A549 treated with GW870086 at 1 μM for 4 hours (cell line): ENCODE data around the gene USP17L22. TPM values are rescaled to one million over a fixed set of nuclear protein-coding genes. Genes with fewer than 3 reads are reported as not detected.

Experiments
- total RNA-seq: library from RNA; stranded (reverse); fragments of 200-300 nt; extraction: Qiagen RNA extraction; gene quantifications from 5 replicates; pipeline ENCODE4 v1.2.3, GENCODE V29; 2022; ENCODE audit warnings: low read depth

USP17L22 gene
- not detected in 5 replicates for total RNA-seq

GRCh38 chr4:9267319-9267718, at the start of gene USP17L22:
TSS of gene USP17L22 (plus strand) at chr4:9267619. CDS start at chr4:9267619, 0 bp downstream.

GRCh38 chr4:9219852-9220251, 47.6 kb upstream of the USP17L22 start, which contains the start of gene USP17L12:
TSS of gene USP17L12 (plus strand) at chr4:9220152. CDS start at chr4:9220152, 0 bp downstream.

GRCh38 chr4:9224596-9224995, 42.8 kb upstream of the USP17L22 start, which contains the start of gene USP17L13:
TSS of gene USP17L13 (plus strand) at chr4:9224896. CDS start at chr4:9224896, 0 bp downstream.

GRCh38 chr4:9234085-9234484, 33.3 kb upstream of the USP17L22 start, which contains the start of gene USP17L15:
TSS of gene USP17L15 (plus strand) at chr4:9234385. CDS start at chr4:9234385, 0 bp downstream.

GRCh38 chr4:9243579-9243978, 23.8 kb upstream of the USP17L22 start, which contains the start of gene USP17L17:
TSS of gene USP17L17 (plus strand) at chr4:9243879. CDS start at chr4:9243879, 0 bp downstream.

GRCh38 chr4:9247953-9248680, 19.3 kb upstream of the USP17L22 start, which contains the start of gene USP17L18:
TSS of gene USP17L18 (plus strand) at chr4:9248630. CDS start at chr4:9248630, 0 bp downstream.

GRCh38 chr4:9253078-9253477, 14.3 kb upstream of the USP17L22 start, which contains the start of gene USP17L19:
TSS of gene USP17L19 (plus strand) at chr4:9253378. CDS start at chr4:9253378, 0 bp downstream.

GRCh38 chr4:9257824-9258223, 9.6 kb upstream of the USP17L22 start, which contains the start of gene USP17L20:
TSS of gene USP17L20 (plus strand) at chr4:9258124. CDS start at chr4:9258124, 0 bp downstream.

GRCh38 chr4:9262572-9262971, 4.8 kb upstream of the USP17L22 start, which contains the start of gene USP17L21:
TSS of gene USP17L21 (plus strand) at chr4:9262872. CDS start at chr4:9262872, 0 bp downstream.

Other genes starting within 250 kb of the USP17L22 start
- gene FAM90A26, start 97.2 kb upstream of the USP17L22 start, total RNA-seq, result 0.08 TPM in 1 of 5 replicates, not detected in the others
- gene USP17L10, start 57.0 kb upstream of the USP17L22 start, total RNA-seq, result not detected in 5 replicates
- gene USP17L11, start 52.2 kb upstream of the USP17L22 start, total RNA-seq, result not detected in 5 replicates
- gene USP17L12, start 47.5 kb upstream of the USP17L22 start, total RNA-seq, result not detected in 5 replicates
- gene USP17L13, start 42.7 kb upstream of the USP17L22 start, total RNA-seq, result not detected in 5 replicates
- gene USP17L15, start 33.2 kb upstream of the USP17L22 start, total RNA-seq, result not detected in 5 replicates
- gene USP17L17, start 23.7 kb upstream of the USP17L22 start, total RNA-seq, result not detected in 5 replicates
- not detected in 5 replicates for gene USP17L18, start 19.0 kb upstream of the USP17L22 start, total RNA-seq
- gene USP17L19, start 14.2 kb upstream of the USP17L22 start, total RNA-seq, result not detected in 5 replicates
- gene USP17L20, start 9.5 kb upstream of the USP17L22 start, total RNA-seq, result not detected in 5 replicates
- gene USP17L21, start 4.7 kb upstream of the USP17L22 start, total RNA-seq, result not detected in 5 replicates
- gene USP17L24, start 57.5 kb downstream of the USP17L22 start, total RNA-seq, result not detected in 5 replicates
- gene USP17L25, start 62.3 kb downstream of the USP17L22 start, total RNA-seq, result not detected in 5 replicates
- not detected in 5 replicates for gene USP17L26, start 67.0 kb downstream of the USP17L22 start, total RNA-seq
- gene USP17L5, start 71.8 kb downstream of the USP17L22 start, total RNA-seq, result not detected in 5 replicates
- not detected in 5 replicates for gene USP17L27, start 76.5 kb downstream of the USP17L22 start, total RNA-seq
- not detected in 5 replicates for gene USP17L28, start 81.3 kb downstream of the USP17L22 start, total RNA-seq
- not detected in 5 replicates for gene USP17L29, start 86.0 kb downstream of the USP17L22 start, total RNA-seq
- gene USP17L30, start 95.5 kb downstream of the USP17L22 start, total RNA-seq, result not detected in 5 replicates
- not detected in 5 replicates for gene DEFB131A, start 176.8 kb downstream of the USP17L22 start, total RNA-seq